ENCODE measurements around the gene CCNE1. TPM values are rescaled to one million over a fixed set of nuclear protein-coding genes. Genes with fewer than 3 reads are reported as not detected.
A peak's percentile ranks its signal among the peaks of the same experiment; 100 is the strongest.
"Not testable (repeated sequence)": the region's sequence is repeated elsewhere in the genome, so short reads cannot be mapped to it uniquely, and the experiment has no call there.

CCNE1 gene
- total RNA-seq, 1 experiment from 2014 or later, result 3.0 TPM

DNA sequence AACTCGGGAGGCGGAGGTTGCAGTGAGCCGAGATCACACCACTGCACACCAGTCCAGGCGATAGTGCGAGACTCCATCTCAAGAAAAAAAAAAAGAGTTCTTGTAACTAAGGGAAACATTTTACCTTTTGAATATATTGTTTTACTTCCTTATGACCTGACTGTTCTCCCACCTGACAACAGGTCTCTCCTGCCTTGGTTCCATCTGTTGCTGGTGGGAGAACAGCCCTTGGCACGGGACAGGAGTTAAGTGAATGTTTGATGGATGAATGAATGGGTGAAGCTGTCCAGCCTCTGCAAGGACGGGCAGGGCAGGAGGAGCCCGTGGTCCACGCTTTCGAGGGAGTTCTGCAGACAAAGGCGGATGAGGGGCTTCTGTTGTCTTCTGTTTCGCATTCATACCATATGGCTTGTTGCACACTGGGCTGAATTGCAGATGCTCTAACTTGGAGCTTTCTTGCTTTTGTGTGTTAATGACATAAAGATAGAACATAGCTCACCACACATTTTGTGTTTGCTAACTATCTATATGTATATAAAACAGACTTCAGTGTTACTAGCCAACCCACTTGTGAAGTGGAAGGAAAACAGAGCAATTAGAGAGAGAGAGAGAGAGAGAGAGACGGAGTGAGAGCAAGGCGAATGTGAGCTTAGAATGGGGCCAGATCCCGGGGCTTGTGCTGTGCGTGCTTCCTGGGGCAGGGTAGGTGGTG, 16.2 kb upstream of the CCNE1 start:
- no TSS peak for BruUV-seq (replicated peaks)
- Mint-ChIP-seq H3K4me3 (ENCODE audit: unreplicated experiment) (no peak overlapping the region), H3K27me3 (ENCODE audit: insufficient read depth, unreplicated experiment) (peaks cover 11% of the 10 kb centered on the region), H3K27ac (ENCODE audit: low read depth, unreplicated experiment) (no peak overlapping the region), H3K4me1 (ENCODE audit: insufficient read depth, unreplicated experiment) (peaks cover 6% of the 10 kb centered on the region), H3K9me3 (ENCODE audit: unreplicated experiment) (no peaks in the 10 kb centered on the region), H3K36me3 (ENCODE audit: insufficient read depth, unreplicated experiment) (no peaks in the 10 kb centered on the region)
- intact Hi-C loops (cut with micrococcal nuclease), result no loop called here
- DNase-seq (ENCODE audit: unreplicated experiment), result no peak
- ChIA-PET CTCF (interaction anchor here (0.6 to 1.4 kb wide), 3 partner anchors 24 to 73 kb away, joined by 3 read pairs; no protein-coding TSS in a partner anchor), POLR2A (interaction anchor here (0.6 kb wide), 2 partner anchors 73 to 221 kb away, joined by 3 read pairs; no protein-coding TSS in a partner anchor)
- TF ChIP-seq, protein P1, sequence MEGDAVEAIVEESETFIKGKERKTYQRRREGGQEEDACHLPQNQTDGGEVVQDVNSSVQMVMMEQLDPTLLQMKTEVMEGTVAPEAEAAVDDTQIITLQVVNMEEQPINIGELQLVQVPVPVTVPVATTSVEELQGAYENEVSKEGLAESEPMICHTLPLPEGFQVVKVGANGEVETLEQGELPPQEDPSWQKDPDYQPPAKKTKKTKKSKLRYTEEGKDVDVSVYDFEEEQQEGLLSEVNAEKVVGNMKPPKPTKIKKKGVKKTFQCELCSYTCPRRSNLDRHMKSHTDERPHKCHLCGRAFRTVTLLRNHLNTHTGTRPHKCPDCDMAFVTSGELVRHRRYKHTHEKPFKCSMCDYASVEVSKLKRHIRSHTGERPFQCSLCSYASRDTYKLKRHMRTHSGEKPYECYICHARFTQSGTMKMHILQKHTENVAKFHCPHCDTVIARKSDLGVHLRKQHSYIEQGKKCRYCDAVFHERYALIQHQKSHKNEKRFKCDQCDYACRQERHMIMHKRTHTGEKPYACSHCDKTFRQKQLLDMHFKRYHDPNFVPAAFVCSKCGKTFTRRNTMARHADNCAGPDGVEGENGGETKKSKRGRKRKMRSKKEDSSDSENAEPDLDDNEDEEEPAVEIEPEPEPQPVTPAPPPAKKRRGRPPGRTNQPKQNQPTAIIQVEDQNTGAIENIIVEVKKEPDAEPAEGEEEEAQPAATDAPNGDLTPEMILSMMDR (IDR thresholded peaks at IDR 0.05; ENCODE audit: unreplicated experiment), result no peak

DNA sequence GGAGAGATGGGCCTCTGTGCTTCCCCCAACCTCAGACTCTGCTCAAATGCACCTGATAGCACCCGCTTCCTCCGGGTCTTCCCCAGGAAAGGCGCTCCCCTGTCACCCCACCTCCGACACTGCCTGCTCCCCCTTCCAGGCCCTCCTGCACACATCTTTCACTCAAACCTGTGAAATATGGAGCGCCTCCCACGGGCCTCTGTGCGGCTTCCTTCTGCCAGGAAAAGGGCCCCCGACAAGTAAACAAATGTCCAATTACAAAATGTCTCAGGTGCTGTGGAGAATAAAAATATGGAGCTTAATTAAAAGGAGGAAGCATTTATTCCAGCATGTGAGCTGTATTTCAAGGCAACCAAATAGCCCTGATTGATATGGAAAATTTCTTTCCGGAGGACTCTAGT, 15.6 kb upstream of the CCNE1 start:
- Mint-ChIP-seq H3K4me1 (ENCODE audit: insufficient read depth, unreplicated experiment) (peaks cover 6% of the 10 kb centered on the region), H3K36me3 (ENCODE audit: insufficient read depth, unreplicated experiment) (no peaks in the 10 kb centered on the region), H3K4me3 (ENCODE audit: unreplicated experiment) (no peak overlapping the region), H3K9me3 (ENCODE audit: unreplicated experiment) (no peaks in the 10 kb centered on the region), H3K27me3 (ENCODE audit: insufficient read depth, unreplicated experiment) (peaks cover 11% of the 10 kb centered on the region), H3K27ac (ENCODE audit: low read depth, unreplicated experiment) (no peak overlapping the region)
- no TSS peak for BruUV-seq (replicated peaks)
- CTCF ChIA-PET, result interaction anchor here (0.6 to 1.4 kb wide), 3 partner anchors 24 to 73 kb away, joined by 3 read pairs; no protein-coding TSS in a partner anchor
- no peak for DNase-seq (ENCODE audit: unreplicated experiment)
- intact Hi-C loops (cut with micrococcal nuclease), result no loop called here
- POLR2A ChIA-PET, result no interaction called here
- TF ChIP-seq, protein P1 (IDR thresholded peaks at IDR 0.05; ENCODE audit: unreplicated experiment), result no peak

DNA sequence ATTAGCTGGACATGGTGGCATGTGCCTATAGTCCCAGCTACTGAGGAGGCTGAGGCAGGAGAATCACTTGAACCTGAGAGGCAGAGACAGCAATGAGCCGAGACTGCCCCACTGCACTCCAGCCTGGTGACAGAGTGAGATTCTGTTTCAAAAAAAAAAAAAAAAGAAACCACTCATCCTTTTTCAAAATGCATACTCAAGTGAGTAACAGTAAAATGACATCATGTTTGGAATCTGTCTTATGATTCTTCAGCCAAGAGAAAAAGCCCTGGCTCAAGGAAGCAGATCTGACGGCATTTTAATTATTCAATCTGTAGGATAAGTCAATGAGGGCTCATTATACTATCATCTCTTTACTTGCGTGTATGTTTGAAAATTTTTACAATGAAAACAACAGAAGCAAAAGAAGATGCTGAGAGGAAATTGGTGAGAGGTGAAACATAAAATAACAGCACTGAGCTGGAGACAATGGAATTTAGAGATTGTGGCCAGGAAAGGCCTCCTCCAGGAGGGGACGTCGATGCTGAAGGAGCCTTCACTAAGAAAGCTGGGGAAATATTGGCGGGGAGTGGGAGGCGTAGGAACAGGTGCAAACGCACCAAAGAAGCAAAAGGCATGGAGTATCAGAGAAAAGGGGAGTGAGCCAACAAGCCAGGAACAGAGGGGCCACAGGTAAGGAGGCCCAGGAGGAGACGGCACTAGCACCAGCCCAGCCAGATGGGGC, 12.9 kb upstream of the CCNE1 start:
- no peak overlapping the region for H3K4me3 Mint-ChIP-seq (ENCODE audit: unreplicated experiment)
- H3K27me3 Mint-ChIP-seq (ENCODE audit: insufficient read depth, unreplicated experiment), result peaks cover 1% of the 10 kb centered on the region
- ChIA-PET POLR2A (interaction anchor here (0.7 kb wide), 1 partner anchor 55 kb away, joined by 3 read pairs; no protein-coding TSS in a partner anchor), CTCF (no interaction called here)
- no peak for DNase-seq (ENCODE audit: unreplicated experiment)
- intact Hi-C loops (cut with micrococcal nuclease), result no loop called here
- H3K27ac Mint-ChIP-seq (ENCODE audit: low read depth, unreplicated experiment), result no peak overlapping the region
- BruUV-seq (replicated peaks), result no TSS peak
- no peaks in the 10 kb centered on the region for H3K9me3 Mint-ChIP-seq (ENCODE audit: unreplicated experiment)
- TF ChIP-seq, protein P1 (IDR thresholded peaks at IDR 0.05; ENCODE audit: unreplicated experiment), result no peak
- H3K4me1 Mint-ChIP-seq (ENCODE audit: insufficient read depth, unreplicated experiment), result peaks cover 6% of the 10 kb centered on the region
- H3K36me3 Mint-ChIP-seq (ENCODE audit: insufficient read depth, unreplicated experiment), result no peaks in the 10 kb centered on the region

DNA sequence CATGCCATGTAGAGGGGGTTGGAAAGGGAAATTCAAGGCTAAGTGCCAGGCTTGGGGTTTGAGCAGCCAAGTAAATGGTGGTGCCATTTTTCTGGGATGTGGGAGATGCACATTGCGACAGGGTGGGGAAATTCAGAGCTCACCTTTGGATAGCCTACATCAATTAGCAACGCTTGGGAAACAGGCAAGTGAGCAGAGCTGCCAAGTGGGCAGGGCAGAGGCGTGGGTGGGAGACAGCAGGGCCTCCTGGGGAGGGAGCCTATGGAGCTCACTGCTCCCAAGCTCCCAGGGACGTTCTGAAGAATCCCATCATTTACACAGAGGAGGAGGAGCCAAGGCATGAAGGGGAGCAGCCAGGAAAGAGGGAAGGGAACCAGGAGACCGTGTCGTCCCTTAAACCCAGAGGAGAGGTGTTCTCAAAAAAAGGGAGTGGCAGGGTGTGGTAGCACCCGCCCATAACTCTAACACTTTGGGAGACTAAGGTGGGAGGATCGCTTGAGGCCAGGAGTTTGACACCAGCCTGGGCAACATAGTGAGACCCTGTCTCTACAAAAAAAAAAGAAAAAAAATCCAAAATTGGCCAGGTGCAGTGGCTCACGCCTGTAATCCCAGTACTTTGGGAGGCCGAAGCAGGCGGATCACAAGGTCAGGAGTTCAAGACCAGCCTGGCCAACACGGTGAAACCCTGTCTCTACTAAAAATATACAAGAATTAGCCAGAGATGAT, 11.5 kb upstream of the CCNE1 start:
- no TSS peak for BruUV-seq (replicated peaks)
- peak; percentile 41 for DNase-seq (ENCODE audit: unreplicated experiment)
- ChIA-PET CTCF (interaction anchor here (0.6 to 0.8 kb wide), 2 partner anchors 72 to 477 kb away, joined by 3 to 4 read pairs; no protein-coding TSS in a partner anchor), POLR2A (no interaction called here)
- Mint-ChIP-seq H3K27ac (ENCODE audit: low read depth, unreplicated experiment) (no peak overlapping the region), H3K27me3 (ENCODE audit: insufficient read depth, unreplicated experiment) (no peaks in the 10 kb centered on the region), H3K4me3 (ENCODE audit: unreplicated experiment) (no peak overlapping the region), H3K4me1 (ENCODE audit: insufficient read depth, unreplicated experiment) (peaks cover 6% of the 10 kb centered on the region), H3K36me3 (ENCODE audit: insufficient read depth, unreplicated experiment) (no peaks in the 10 kb centered on the region), H3K9me3 (ENCODE audit: unreplicated experiment) (no peaks in the 10 kb centered on the region)
- intact Hi-C loops (cut with micrococcal nuclease), result no loop called here
- TF ChIP-seq, protein P1 (IDR thresholded peaks at IDR 0.05; ENCODE audit: unreplicated experiment), result no peak

DNA sequence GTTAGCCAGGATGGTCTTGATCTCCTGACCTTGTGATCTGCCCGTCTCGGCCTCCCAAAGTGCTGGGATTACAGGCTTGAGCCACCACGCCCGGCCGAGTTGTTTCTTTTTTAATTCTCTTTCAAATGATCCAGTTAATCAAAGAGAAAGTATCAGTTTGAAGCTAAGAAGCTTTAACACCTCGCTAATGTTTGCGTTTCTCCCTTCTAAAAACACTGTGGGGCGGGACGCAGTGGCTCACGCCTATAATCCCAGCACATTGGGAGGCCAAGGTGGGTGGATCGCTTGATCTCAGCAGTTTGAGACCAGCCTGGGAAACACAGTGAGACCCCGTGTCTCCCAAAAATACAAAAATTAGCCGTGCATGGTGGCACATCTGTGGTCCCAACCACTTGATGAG, 7.8 kb upstream of the CCNE1 start:
- H3K36me3 Mint-ChIP-seq (ENCODE audit: insufficient read depth, unreplicated experiment); H3K27me3 Mint-ChIP-seq (ENCODE audit: insufficient read depth, unreplicated experiment); DNase-seq (ENCODE audit: unreplicated experiment); H3K27ac Mint-ChIP-seq (ENCODE audit: low read depth, unreplicated experiment); BruUV-seq (replicated peaks); intact Hi-C loops (cut with micrococcal nuclease); POLR2A ChIA-PET; H3K4me1 Mint-ChIP-seq (ENCODE audit: insufficient read depth, unreplicated experiment); H3K9me3 Mint-ChIP-seq (ENCODE audit: unreplicated experiment); H3K4me3 Mint-ChIP-seq (ENCODE audit: unreplicated experiment); CTCF ChIA-PET: not testable (repeated sequence)
